Ishikawa (cell line): ENCODE data around the gene DPYD.

Experiments
- CEBPB ChIP-seq: IDR thresholded peaks from 2 replicates; pipeline ENCODE4 v1.6.1; 2012
- CREB1 ChIP-seq: IDR thresholded peaks from 2 replicates; pipeline ENCODE4 v1.6.1; 2012; ENCODE audit warnings: low read depth
- EP300 ChIP-seq: IDR thresholded peaks from 2 replicates; pipeline ENCODE4 v1.6.1; 2012; ENCODE audit warnings: borderline replicate concordance
- FOXM1 ChIP-seq: IDR thresholded peaks from 2 replicates; pipeline ENCODE4 v1.6.1; 2012; ENCODE audit warnings: low read depth, borderline replicate concordance
- NFIC ChIP-seq: IDR thresholded peaks from 2 replicates; pipeline ENCODE4 v1.6.1; 2012
- RAD21 ChIP-seq: IDR thresholded peaks from 2 replicates; pipeline ENCODE4 v1.6.1; 2012; ENCODE audit warnings: low read depth
- TCF12 ChIP-seq: IDR thresholded peaks from 2 replicates; pipeline ENCODE4 v1.6.1; 2012; ENCODE audit warnings: low read depth
- TEAD4 ChIP-seq: IDR thresholded peaks from 2 replicates; pipeline ENCODE4 v1.6.1; 2012
- YY1 ChIP-seq: IDR thresholded peaks from 2 replicates; pipeline ENCODE4 v1.6.1; 2012; ENCODE audit warnings: low read depth
- ZBTB7A ChIP-seq: IDR thresholded peaks from 2 replicates; pipeline ENCODE4 v1.6.1; 2012; ENCODE audit warnings: low read depth
- TF ChIP-seq, protein P1 (sequence below): IDR thresholded peaks from 2 replicates; pipeline ENCODE4 v1.6.1; 2012; ENCODE audit warnings: low read depth, mild to moderate bottlenecking
- TF ChIP-seq, protein P2 (sequence below): IDR thresholded peaks from 2 replicates; pipeline ENCODE4 v1.6.1; 2012
- TF ChIP-seq, protein P3 (sequence below): IDR thresholded peaks from 2 replicates; pipeline ENCODE4 v1.6.1; 2012

DNA sequence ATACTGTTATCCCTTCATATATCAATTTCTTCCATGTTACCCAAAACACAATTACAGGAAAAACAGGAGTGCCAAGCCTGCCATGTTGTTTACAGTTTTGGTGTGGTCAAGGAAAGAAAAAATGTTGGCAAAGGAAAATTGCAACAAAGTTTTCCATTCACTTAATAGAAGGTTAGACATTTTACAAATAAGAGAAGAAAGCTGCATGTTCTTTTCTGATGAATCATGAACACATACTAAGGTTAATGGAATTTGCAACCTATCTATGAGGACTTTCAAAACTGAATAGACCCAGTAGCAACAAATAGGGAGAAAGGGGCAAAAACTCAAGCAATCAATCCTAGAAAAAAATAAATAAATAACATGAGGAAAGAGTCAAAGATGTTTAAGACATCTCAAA lies 556.7 kb downstream of the DPYD start:
- TF ChIP-seq ZBTB7A (no peak), TCF12 (no peak), CREB1 (no peak), YY1 (no peak), RAD21 (no peak), EP300 (no peak), CEBPB (no peak), TEAD4 (no peak), NFIC (no peak), FOXM1 (no peak)
- TF ChIP-seq, protein P1, sequence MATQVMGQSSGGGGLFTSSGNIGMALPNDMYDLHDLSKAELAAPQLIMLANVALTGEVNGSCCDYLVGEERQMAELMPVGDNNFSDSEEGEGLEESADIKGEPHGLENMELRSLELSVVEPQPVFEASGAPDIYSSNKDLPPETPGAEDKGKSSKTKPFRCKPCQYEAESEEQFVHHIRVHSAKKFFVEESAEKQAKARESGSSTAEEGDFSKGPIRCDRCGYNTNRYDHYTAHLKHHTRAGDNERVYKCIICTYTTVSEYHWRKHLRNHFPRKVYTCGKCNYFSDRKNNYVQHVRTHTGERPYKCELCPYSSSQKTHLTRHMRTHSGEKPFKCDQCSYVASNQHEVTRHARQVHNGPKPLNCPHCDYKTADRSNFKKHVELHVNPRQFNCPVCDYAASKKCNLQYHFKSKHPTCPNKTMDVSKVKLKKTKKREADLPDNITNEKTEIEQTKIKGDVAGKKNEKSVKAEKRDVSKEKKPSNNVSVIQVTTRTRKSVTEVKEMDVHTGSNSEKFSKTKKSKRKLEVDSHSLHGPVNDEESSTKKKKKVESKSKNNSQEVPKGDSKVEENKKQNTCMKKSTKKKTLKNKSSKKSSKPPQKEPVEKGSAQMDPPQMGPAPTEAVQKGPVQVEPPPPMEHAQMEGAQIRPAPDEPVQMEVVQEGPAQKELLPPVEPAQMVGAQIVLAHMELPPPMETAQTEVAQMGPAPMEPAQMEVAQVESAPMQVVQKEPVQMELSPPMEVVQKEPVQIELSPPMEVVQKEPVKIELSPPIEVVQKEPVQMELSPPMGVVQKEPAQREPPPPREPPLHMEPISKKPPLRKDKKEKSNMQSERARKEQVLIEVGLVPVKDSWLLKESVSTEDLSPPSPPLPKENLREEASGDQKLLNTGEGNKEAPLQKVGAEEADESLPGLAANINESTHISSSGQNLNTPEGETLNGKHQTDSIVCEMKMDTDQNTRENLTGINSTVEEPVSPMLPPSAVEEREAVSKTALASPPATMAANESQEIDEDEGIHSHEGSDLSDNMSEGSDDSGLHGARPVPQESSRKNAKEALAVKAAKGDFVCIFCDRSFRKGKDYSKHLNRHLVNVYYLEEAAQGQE = no peak
- TF ChIP-seq, protein P2, sequence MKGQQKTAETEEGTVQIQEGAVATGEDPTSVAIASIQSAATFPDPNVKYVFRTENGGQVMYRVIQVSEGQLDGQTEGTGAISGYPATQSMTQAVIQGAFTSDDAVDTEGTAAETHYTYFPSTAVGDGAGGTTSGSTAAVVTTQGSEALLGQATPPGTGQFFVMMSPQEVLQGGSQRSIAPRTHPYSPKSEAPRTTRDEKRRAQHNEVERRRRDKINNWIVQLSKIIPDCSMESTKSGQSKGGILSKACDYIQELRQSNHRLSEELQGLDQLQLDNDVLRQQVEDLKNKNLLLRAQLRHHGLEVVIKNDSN = no peak
- TF ChIP-seq, protein P3, sequence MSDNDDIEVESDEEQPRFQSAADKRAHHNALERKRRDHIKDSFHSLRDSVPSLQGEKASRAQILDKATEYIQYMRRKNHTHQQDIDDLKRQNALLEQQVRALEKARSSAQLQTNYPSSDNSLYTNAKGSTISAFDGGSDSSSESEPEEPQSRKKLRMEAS = no peak
